HepG2 (cell line): Measurements from ENCODE around the gene HRG. TPM values are rescaled to one million over a fixed set of nuclear protein-coding genes. Genes with fewer than 3 reads are reported as not detected.

ENCODE experiments used
- CEBPB ChIP-seq: IDR thresholded peaks from 2 replicates; pipeline ENCODE4 v1.6.1; 2011; ENCODE audit warnings: low read depth, low read length, improper control_type of control experiment, borderline replicate concordance
- HDAC2 ChIP-seq: sonication (generic); formaldehyde crosslinking; IDR thresholded peaks from 2 replicates; pipeline ENCODE4 v1.4.0; 2020; ENCODE audit warnings: missing genetic modification reagents
- HOXA3 ChIP-seq: sonication (generic); formaldehyde crosslinking; IDR thresholded peaks from 2 replicates; pipeline ENCODE4 v1.5.0; 2020; ENCODE audit warnings: missing genetic modification reagents
- KDM6A ChIP-seq: IDR thresholded peaks from 2 replicates; pipeline ENCODE4 v1.6.1; 2016; ENCODE audit warnings: low read depth
- MAFK ChIP-seq, 2 experiments: IDR thresholded peaks in 1 of 2; conservative IDR thresholded peaks in 1 of 2; 2 replicates each; pipeline ENCODE4 v1.6.1; 2011; ENCODE audit warnings: improper control_type of control experiment in 2 of 2, low read length in 2 of 2
- NKX3-1 ChIP-seq: sonication (generic); formaldehyde crosslinking; IDR thresholded peaks from 2 replicates; pipeline ENCODE4 v1.5.0; 2020; ENCODE audit warnings: missing genetic modification reagents
- RFXAP ChIP-seq: sonication (generic); formaldehyde crosslinking; IDR thresholded peaks from 2 replicates; pipeline ENCODE4 v1.4.0; 2020; ENCODE audit warnings: missing genetic modification reagents, borderline replicate concordance
- RXRB ChIP-seq: IDR thresholded peaks from 2 replicates; pipeline ENCODE4 v1.6.1; 2016; ENCODE audit warnings: borderline replicate concordance, missing genetic modification reagents, missing compliant biosample characterization
- ZBTB20 ChIP-seq: sonication (generic); formaldehyde crosslinking; IDR thresholded peaks from 2 replicates; pipeline ENCODE4 v1.8.1; 2023; ENCODE audit warnings: missing genetic modification reagents, low read depth, mild to moderate bottlenecking, borderline replicate concordance
- ZBTB21 ChIP-seq: sonication (generic); formaldehyde crosslinking; IDR thresholded peaks from 2 replicates; pipeline ENCODE4 v1.4.0; 2020; ENCODE audit warnings: missing genetic modification reagents
- ZBTB25 ChIP-seq: IDR thresholded peaks from 2 replicates; pipeline ENCODE4 v1.6.1; 2018; ENCODE audit warnings: missing genetic modification reagents
- ZKSCAN8 ChIP-seq: IDR thresholded peaks from 2 replicates; pipeline ENCODE4 v1.6.1; 2016; ENCODE audit warnings: borderline replicate concordance, missing genetic modification reagents, missing compliant biosample characterization
- ZNF121 ChIP-seq: sonication (generic); formaldehyde crosslinking; IDR thresholded peaks from 2 replicates; pipeline ENCODE4 v1.5.0; 2020; ENCODE audit warnings: mild to moderate bottlenecking, missing genetic modification reagents
- ZNF235 ChIP-seq: sonication (generic); formaldehyde crosslinking; IDR thresholded peaks from 2 replicates; pipeline ENCODE4 v1.8.1; 2023; ENCODE audit warnings: mild to moderate bottlenecking, missing genetic modification reagents, borderline replicate concordance
- ZNF30 ChIP-seq: sonication (generic); formaldehyde crosslinking; IDR thresholded peaks from 2 replicates; pipeline ENCODE4 v1.5.0; 2020; ENCODE audit warnings: mild to moderate bottlenecking, missing genetic modification reagents
- ZNF607 ChIP-seq: sonication (generic); formaldehyde crosslinking; IDR thresholded peaks from 2 replicates; pipeline ENCODE4 v1.5.1; 2020; ENCODE audit warnings: missing genetic modification reagents, mild to moderate bottlenecking, borderline replicate concordance
- ZNF780A ChIP-seq: sonication (generic); formaldehyde crosslinking; IDR thresholded peaks from 2 replicates; pipeline ENCODE4 v1.8.0; 2022; ENCODE audit warnings: mild to moderate bottlenecking, missing genetic modification reagents, moderate library complexity
- polyA plus RNA-seq, 8 experiments: library from polyadenylated mRNA; depleted of rRNA in 3 of 8; stranded (reverse) in 7 of 8; unstranded in 1 of 8; fragments of >200 nt; fragmentation: Illumina TruSeq in 4 of 8; extraction: Trizol in 4 of 8; gene quantifications; 2 replicates each; pipeline versions ENCODE4 v1.2.1 to v1.2.3, GENCODE V29; 2011 to 2016; ENCODE audit warnings: low read depth in 4 of 8, missing spikeins in 1 of 8, mixed read lengths in 1 of 8; ENCODE audit not compliant: insufficient read depth in 1 of 8
- total RNA-seq, 5 experiments: library from RNA; depleted of rRNA; stranded (reverse); fragments of >200 nt; fragmentation: Illumina TruSeq; extraction: Trizol; gene quantifications; 2 replicates each; pipeline ENCODE4 v1.2.3, GENCODE V29; 2016; ENCODE audit warnings: low read depth in 1 of 5
- TF ChIP-seq, protein P1 (sequence below): sonication (generic); formaldehyde crosslinking; IDR thresholded peaks from 2 replicates; pipeline ENCODE4 v1.5.0; 2020; ENCODE audit warnings: mild to moderate bottlenecking, missing genetic modification reagents, borderline replicate concordance
- TF ChIP-seq, protein P2 (sequence below): IDR thresholded peaks from 2 replicates; pipeline ENCODE4 v1.6.1; 2016; ENCODE audit warnings: mild to moderate bottlenecking, missing biosample characterization, missing genetic modification reagents

Gene HRG
- total and polyA plus RNA-seq, 2 of the 13 experiments (the other 11 are each of a cell fraction or from before 2014, with no cell fraction given), result 0.09 to 0.11 TPM

DNA sequence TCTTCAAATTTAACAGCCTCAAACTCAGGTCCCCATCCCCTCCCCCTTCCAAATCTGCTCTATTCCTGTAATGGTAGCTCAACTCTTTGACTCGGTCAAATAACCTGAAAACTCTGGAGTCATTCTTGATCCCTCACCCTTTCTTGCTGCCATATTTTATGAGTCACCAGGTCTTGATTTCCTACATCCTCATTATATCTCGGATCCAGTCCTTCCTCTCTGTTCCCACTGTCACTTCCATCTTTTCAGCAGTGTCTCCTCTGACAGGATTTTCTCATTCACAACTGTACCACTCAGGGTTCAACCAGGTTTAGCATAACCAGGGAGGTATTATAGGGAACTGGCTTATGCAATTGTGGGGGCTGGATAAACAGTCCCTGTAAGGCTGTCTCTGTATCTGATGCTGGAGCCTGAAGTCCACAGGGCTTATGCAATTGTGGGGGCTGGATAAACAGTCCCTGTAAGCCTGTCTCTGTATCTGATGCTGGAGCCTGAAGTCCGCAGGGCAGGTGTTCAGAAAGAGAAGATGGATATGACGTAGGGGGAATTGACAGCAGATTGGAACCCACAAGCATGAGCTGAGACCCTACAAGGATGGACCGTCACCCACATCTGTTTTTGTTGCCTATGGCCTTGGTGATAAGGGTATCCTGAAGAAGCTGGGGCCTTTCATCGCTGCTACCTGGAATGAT is 34.7 kb upstream of the HRG start (continued):
- TF ChIP-seq, protein P1, sequence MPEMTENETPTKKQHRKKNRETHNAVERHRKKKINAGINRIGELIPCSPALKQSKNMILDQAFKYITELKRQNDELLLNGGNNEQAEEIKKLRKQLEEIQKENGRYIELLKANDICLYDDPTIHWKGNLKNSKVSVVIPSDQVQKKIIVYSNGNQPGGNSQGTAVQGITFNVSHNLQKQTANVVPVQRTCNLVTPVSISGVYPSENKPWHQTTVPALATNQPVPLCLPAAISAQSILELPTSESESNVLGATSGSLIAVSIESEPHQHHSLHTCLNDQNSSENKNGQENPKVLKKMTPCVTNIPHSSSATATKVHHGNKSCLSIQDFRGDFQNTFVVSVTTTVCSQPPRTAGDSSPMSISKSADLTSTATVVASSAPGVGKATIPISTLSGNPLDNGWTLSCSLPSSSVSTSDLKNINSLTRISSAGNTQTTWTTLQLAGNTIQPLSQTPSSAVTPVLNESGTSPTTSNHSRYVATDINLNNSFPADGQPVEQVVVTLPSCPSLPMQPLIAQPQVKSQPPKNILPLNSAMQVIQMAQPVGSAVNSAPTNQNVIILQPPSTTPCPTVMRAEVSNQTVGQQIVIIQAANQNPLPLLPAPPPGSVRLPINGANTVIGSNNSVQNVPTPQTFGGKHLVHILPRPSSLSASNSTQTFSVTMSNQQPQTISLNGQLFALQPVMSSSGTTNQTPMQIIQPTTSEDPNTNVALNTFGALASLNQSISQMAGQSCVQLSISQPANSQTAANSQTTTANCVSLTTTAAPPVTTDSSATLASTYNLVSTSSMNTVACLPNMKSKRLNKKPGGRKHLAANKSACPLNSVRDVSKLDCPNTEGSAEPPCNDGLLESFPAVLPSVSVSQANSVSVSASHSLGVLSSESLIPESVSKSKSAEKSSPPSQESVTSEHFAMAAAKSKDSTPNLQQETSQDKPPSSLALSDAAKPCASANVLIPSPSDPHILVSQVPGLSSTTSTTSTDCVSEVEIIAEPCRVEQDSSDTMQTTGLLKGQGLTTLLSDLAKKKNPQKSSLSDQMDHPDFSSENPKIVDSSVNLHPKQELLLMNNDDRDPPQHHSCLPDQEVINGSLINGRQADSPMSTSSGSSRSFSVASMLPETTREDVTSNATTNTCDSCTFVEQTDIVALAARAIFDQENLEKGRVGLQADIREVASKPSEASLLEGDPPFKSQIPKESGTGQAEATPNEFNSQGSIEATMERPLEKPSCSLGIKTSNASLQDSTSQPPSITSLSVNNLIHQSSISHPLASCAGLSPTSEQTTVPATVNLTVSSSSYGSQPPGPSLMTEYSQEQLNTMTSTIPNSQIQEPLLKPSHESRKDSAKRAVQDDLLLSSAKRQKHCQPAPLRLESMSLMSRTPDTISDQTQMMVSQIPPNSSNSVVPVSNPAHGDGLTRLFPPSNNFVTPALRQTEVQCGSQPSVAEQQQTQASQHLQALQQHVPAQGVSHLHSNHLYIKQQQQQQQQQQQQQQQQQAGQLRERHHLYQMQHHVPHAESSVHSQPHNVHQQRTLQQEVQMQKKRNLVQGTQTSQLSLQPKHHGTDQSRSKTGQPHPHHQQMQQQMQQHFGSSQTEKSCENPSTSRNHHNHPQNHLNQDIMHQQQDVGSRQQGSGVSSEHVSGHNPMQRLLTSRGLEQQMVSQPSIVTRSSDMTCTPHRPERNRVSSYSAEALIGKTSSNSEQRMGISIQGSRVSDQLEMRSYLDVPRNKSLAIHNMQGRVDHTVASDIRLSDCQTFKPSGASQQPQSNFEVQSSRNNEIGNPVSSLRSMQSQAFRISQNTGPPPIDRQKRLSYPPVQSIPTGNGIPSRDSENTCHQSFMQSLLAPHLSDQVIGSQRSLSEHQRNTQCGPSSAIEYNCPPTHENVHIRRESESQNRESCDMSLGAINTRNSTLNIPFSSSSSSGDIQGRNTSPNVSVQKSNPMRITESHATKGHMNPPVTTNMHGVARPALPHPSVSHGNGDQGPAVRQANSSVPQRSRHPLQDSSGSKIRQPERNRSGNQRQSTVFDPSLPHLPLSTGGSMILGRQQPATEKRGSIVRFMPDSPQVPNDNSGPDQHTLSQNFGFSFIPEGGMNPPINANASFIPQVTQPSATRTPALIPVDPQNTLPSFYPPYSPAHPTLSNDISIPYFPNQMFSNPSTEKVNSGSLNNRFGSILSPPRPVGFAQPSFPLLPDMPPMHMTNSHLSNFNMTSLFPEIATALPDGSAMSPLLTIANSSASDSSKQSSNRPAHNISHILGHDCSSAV (CRISPR knock-in tag), result no peak
- TF ChIP-seq CEBPB (peak; percentile 93), RXRB (CRISPR knock-in tag) (peak; percentile 92), ZNF30 (no peak), ZNF121 (CRISPR knock-in tag) (peak; percentile 78; the same call in 1 of the 2 replicates), HDAC2 (CRISPR knock-in tag) (peak; percentile 85), ZBTB20 (CRISPR knock-in tag) (peak; percentile 84; the same call in 1 of the 2 replicates), ZNF780A (CRISPR knock-in tag) (no peak), KDM6A (peak; percentile 66; the same call in 1 of the 2 replicates), MAFK (conservative IDR thresholded peaks at IDR 0.05 in 1 of 2, IDR thresholded peaks at IDR 0.05 in 1 of 2; ENCODE audit: low read length in 2 of 2) (no peak), ZBTB21 (0 out of 2 replicates have a peak, but pooled peaks have one; percentile 20), ZBTB25 (no peak), ZNF607 (CRISPR knock-in tag) (peak; percentile 44; the same call in 1 of the 2 replicates), HOXA3 (peak; percentile 75), RFXAP (peak; percentile 48; the same call in 1 of the 2 replicates), ZKSCAN8 (CRISPR knock-in tag) (no peak), ZNF235 (CRISPR knock-in tag) (no peak), NKX3-1 (CRISPR knock-in tag) (no peak)
- TF ChIP-seq, protein P2, sequence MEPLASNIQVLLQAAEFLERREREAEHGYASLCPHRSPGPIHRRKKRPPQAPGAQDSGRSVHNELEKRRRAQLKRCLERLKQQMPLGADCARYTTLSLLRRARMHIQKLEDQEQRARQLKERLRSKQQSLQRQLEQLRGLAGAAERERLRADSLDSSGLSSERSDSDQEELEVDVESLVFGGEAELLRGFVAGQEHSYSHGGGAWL (CRISPR knock-in tag), result no peak
